Measurements from ENCODE around the gene KCND3. TPM values are rescaled to one million over a fixed set of nuclear protein-coding genes. Genes with fewer than 3 reads are reported as not detected.

Gene KCND3
- total and polyA plus RNA-seq, 2 experiments from 2014 or later = 0.10 to 0.18 TPM

DNA sequence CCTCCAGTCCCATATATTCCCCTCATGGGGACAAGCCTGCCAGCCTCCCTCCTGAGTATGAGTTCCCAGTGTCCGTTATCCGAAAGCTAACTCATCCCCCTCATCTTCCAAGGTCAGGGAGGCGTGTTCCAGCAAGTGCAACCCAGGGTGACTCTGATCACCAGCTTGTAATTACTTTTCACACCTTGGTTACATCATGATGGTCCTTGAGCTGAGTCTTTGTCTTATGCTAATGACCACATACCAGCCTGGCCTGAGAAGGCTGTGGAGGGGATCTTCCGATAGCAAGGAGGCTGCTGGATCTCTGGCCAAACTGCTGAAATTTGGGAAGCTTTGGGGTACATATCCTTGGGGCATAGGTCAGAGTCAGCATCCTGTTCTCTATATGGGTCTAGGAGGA, 134.2 kb downstream of the KCND3 start (continued):
- TF ChIP-seq, protein P1, sequence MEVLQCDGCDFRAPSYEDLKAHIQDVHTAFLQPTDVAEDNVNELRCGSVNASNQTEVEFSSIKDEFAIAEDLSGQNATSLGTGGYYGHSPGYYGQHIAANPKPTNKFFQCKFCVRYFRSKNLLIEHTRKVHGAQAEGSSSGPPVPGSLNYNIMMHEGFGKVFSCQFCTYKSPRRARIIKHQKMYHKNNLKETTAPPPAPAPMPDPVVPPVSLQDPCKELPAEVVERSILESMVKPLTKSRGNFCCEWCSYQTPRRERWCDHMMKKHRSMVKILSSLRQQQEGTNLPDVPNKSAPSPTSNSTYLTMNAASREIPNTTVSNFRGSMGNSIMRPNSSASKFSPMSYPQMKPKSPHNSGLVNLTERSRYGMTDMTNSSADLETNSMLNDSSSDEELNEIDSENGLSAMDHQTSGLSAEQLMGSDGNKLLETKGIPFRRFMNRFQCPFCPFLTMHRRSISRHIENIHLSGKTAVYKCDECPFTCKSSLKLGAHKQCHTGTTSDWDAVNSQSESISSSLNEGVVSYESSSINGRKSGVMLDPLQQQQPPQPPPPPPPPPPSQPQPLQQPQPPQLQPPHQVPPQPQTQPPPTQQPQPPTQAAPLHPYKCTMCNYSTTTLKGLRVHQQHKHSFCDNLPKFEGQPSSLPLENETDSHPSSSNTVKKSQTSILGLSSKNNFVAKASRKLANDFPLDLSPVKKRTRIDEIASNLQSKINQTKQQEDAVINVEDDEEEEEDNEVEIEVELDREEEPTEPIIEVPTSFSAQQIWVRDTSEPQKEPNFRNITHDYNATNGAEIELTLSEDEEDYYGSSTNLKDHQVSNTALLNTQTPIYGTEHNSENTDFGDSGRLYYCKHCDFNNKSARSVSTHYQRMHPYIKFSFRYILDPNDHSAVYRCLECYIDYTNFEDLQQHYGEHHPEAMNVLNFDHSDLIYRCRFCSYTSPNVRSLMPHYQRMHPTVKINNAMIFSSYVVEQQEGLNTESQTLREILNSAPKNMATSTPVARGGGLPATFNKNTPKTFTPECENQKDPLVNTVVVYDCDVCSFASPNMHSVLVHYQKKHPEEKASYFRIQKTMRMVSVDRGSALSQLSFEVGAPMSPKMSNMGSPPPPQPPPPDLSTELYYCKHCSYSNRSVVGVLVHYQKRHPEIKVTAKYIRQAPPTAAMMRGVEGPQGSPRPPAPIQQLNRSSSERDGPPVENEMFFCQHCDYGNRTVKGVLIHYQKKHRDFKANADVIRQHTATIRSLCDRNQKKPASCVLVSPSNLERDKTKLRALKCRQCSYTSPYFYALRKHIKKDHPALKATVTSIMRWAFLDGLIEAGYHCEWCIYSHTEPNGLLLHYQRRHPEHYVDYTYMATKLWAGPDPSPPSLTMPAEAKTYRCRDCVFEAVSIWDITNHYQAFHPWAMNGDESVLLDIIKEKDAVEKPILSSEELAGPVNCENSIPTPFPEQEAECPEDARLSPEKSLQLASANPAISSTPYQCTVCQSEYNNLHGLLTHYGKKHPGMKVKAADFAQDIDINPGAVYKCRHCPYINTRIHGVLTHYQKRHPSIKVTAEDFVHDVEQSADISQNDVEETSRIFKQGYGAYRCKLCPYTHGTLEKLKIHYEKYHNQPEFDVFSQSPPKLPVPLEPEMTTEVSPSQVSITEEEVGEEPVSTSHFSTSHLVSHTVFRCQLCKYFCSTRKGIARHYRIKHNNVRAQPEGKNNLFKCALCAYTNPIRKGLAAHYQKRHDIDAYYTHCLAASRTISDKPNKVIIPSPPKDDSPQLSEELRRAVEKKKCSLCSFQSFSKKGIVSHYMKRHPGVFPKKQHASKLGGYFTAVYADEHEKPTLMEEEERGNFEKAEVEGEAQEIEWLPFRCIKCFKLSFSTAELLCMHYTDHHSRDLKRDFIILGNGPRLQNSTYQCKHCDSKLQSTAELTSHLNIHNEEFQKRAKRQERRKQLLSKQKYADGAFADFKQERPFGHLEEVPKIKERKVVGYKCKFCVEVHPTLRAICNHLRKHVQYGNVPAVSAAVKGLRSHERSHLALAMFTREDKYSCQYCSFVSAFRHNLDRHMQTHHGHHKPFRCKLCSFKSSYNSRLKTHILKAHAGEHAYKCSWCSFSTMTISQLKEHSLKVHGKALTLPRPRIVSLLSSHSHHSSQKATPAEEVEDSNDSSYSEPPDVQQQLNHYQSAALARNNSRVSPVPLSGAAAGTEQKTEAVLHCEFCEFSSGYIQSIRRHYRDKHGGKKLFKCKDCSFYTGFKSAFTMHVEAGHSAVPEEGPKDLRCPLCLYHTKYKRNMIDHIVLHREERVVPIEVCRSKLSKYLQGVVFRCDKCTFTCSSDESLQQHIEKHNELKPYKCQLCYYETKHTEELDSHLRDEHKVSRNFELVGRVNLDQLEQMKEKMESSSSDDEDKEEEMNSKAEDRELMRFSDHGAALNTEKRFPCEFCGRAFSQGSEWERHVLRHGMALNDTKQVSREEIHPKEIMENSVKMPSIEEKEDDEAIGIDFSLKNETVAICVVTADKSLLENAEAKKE (CRISPR knock-in tag; IDR thresholded peaks at IDR 0.05) = no peak
- no peak for TF ChIP-seq EZH2 (IDR thresholded peaks at IDR 0.05; ENCODE audit: low read depth, unreplicated experiment)
- TF ChIP-seq STAT1 (IDR thresholded peaks at IDR 0.05; ENCODE audit: unreplicated experiment) = no peak

DNA sequence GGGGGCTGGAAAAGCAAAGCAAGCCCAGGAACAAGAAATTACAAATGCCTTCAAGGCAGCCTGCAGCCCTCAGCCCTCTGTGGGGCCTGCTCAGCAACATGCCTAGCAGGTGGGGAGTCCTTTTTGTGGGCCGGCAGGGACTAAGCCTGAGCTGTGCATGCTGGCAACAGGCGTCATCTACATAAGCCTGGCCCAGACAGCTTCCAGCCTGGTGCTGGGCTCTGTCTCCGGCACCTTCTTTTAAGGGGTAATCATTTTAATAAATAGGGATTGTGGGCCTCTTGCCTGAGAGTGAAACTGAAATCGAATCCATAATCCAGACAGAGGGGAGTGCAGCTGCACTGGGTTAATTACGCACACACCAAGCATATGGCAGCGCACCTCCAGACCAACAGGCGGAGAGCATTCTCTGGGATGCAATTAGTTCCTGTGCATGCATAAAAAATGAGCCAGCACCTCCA, 137.2 kb downstream of the KCND3 start:
- peak overlapping the region; percentile 63; the same call in 1 of the 2 replicates for H2AFZ ChIP-seq
- peak overlapping the region; percentile 20; the same call in 1 of the 2 replicates for H3K4me2 ChIP-seq
- DNase-seq (ENCODE audit: low spot score) = no peak
- H3K36me3 ChIP-seq (ENCODE audit: insufficient read depth) = no peaks in the 10 kb centered on the region
- H3K4me3 ChIP-seq = no peak overlapping the region
- H3K4me1 ChIP-seq (ENCODE audit: insufficient read depth) = peaks cover 19% of the 10 kb centered on the region; the same call in 1 of the 2 replicates
- no peaks in the 10 kb centered on the region for H3F3A ChIP-seq (replicated peaks; ENCODE audit: low read depth)
- H3K4me3 Mint-ChIP-seq = no peak overlapping the region
- peak; percentile 77 for ATAC-seq
- H3K27ac Mint-ChIP-seq = no peak overlapping the region
- H3K36me3 Mint-ChIP-seq (ENCODE audit: low read depth) = no peaks in the 10 kb centered on the region
- H3K27me3 Mint-ChIP-seq (ENCODE audit: insufficient read depth, low read depth, poor library complexity) = peaks cover 9% of the 10 kb centered on the region
- no peak overlapping the region for H3K27ac ChIP-seq (ENCODE audit: low read depth)
- no peak for TF ChIP-seq JUNB (IDR thresholded peaks at IDR 0.05; ENCODE audit: unreplicated experiment)
- no peaks in the 10 kb centered on the region for H3K27me3 ChIP-seq (ENCODE audit: insufficient read depth)
- H3K79me2 ChIP-seq (replicated peaks; ENCODE audit: insufficient read depth) = no peaks in the 10 kb centered on the region
- peaks cover 15% of the 10 kb centered on the region; the same call in 1 of the 2 replicates for H3K9me2 ChIP-seq (ENCODE audit: insufficient read depth)
- no peaks in the 10 kb centered on the region for H4K20me1 ChIP-seq (replicated peaks; ENCODE audit: insufficient read depth)
- H3K9me3 Mint-ChIP-seq = no peaks in the 10 kb centered on the region
- peaks cover 42% of the 10 kb centered on the region for H3K4me1 Mint-ChIP-seq
